BLaER1 (cell line): ENCODE results near the gene PCDHGA6.
A peak's percentile ranks its signal among the peaks of the same experiment; 100 is the strongest.
"Not testable (repeated sequence)": the region's sequence is repeated elsewhere in the genome, so short reads cannot be mapped to it uniquely, and the experiment has no call there.

Source experiments
- H3K27ac ChIP-seq: shearing (Covaris generic); formaldehyde crosslinking; 2 replicates; pipeline ENCODE4 v1.8.1; 2022
- H3K27me3 ChIP-seq: shearing (Covaris generic); formaldehyde crosslinking; 2 replicates; pipeline ENCODE4 v1.8.1; 2022
- H3K36me3 ChIP-seq: shearing (Covaris generic); formaldehyde crosslinking; 2 replicates; pipeline ENCODE4 v1.8.1; 2022
- H3K4me1 ChIP-seq: shearing (Covaris generic); formaldehyde crosslinking; 2 replicates; pipeline ENCODE4 v1.8.1; 2022
- H3K4me2 ChIP-seq: shearing (Covaris generic); formaldehyde crosslinking; 2 replicates; pipeline ENCODE4 v1.8.1; 2022
- H3K4me3 ChIP-seq: shearing (Covaris generic); formaldehyde crosslinking; 2 replicates; pipeline ENCODE4 v1.8.1; 2022
- H3K9ac ChIP-seq: shearing (Covaris generic); formaldehyde crosslinking; 2 replicates; pipeline ENCODE4 v1.8.1; 2022
- H3K9me3 ChIP-seq: shearing (Covaris generic); formaldehyde crosslinking; 2 replicates; pipeline ENCODE4 v1.8.1; 2022
- H4K20me1 ChIP-seq: shearing (Covaris generic); formaldehyde crosslinking; 2 replicates; pipeline ENCODE4 v1.8.1; 2022
- Cebpa-rat ChIP-seq: shearing (Covaris generic); IDR thresholded peaks from 2 replicates; pipeline ENCODE4 v1.8.1; 2022

PCDHGA6 gene

DNA sequence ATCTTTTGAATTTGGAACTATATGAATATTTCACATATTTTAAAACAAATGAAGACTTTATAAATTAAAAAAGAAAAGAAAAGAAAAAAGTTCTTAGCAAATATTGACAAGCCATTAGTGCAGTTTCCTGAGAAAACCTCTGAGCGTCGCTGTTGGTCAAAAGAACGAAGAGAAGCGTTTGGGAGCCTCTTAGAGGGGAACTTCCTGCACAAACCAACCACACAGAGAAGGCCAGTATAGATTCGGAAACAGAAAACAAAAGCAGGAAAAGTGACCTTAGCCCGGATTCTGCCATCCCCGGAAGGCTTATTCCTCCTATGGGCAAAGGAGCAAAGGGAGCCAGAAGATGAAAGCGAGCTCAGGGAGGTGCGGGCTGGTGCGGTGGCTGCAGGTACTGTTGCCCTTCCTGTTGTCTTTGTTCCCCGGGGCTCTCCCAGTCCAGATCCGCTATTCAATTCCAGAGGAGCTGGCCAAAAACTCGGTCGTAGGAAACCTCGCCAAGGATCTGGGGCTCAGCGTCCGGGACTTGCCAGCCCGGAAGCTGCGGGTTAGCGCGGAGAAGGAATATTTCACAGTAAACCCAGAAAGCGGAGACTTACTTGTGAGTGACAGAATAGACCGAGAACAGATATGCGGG lies 13.8 kb upstream of the PCDHGA6 start, which contains the start of gene PCDHGB2:
Gene PCDHGB2, plus strand, starts transcription at position 205 of the 637 bp plus-strand sequence. Its CDS starts 142 bp downstream, at position 347.
- Histone ChIP-seq H4K20me1 (no peaks in the 10 kb centered on the region), H3K9me3 (peaks cover 78% of the 10 kb centered on the region), H3K27me3 (no peaks in the 10 kb centered on the region), H3K4me3 (peak within 1 kb of the TSS; percentile 44), H3K27ac (no peak within 1 kb of the TSS), H3K9ac (no peak within 1 kb of the TSS), H3K4me1 (no peaks in the 10 kb centered on the region), H3K36me3 (no peaks in the 10 kb centered on the region), H3K4me2 (no peak within 1 kb of the TSS)
- no peak for TF ChIP-seq Cebpa-rat

DNA sequence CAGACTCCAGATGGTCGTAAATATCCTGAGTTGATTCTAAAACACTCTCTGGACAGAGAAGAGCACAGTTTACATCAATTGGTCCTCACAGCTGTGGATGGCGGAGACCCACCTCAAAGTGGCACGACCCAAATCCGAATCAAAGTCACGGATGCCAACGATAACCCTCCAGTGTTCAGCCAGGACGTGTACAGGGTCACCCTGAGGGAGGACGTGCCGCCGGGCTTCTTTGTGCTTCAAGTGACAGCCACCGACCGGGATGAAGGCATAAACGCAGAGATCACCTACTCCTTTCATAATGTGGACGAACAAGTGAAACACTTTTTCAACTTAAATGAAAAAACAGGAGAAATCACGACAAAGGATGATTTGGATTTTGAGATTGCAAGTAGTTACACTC lies 13.0 kb upstream of the PCDHGA6 start:
- H3K4me2 ChIP-seq: no peak overlapping the region
- H3K4me1 ChIP-seq: no peaks in the 10 kb centered on the region
- H3K4me3 ChIP-seq: no peak overlapping the region
- H4K20me1 ChIP-seq: no peaks in the 10 kb centered on the region
- no peaks in the 10 kb centered on the region for H3K36me3 ChIP-seq
- H3K9ac ChIP-seq: no peak overlapping the region
- H3K9me3 ChIP-seq: peaks cover 78% of the 10 kb centered on the region
- H3K27ac ChIP-seq: no peak overlapping the region
- no peaks in the 10 kb centered on the region for H3K27me3 ChIP-seq
- TF ChIP-seq Cebpa-rat: no peak

DNA sequence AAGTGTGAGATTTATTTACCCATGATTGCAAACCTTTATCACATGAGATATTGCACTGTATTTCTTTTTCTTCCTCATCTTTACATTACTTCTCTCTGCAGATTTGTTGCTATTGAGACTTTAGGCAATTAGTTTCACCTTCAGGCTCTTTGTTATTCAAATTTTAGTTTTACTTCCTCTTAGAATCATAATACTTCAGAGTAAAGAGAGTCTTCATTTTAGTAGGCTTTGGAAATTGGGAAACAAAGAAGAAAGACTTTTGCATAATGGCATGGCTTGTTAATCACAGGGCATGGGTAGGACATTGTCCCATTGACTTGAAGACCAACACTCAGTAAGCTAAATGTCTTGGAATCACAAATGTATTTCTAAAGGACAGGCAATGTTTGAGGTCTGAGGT lies 11.0 kb upstream of the PCDHGA6 start:
- peaks cover 74% of the 10 kb centered on the region for H3K9me3 ChIP-seq
- no peak overlapping the region for H3K4me2 ChIP-seq
- no peaks in the 10 kb centered on the region for H3K4me1 ChIP-seq
- H3K27ac ChIP-seq: no peak overlapping the region
- no peaks in the 10 kb centered on the region for H3K36me3 ChIP-seq
- no peak for TF ChIP-seq Cebpa-rat
- H3K27me3 ChIP-seq: no peaks in the 10 kb centered on the region
- H3K4me3 ChIP-seq: no peak overlapping the region
- H4K20me1 ChIP-seq: no peaks in the 10 kb centered on the region
- no peak overlapping the region for H3K9ac ChIP-seq

DNA sequence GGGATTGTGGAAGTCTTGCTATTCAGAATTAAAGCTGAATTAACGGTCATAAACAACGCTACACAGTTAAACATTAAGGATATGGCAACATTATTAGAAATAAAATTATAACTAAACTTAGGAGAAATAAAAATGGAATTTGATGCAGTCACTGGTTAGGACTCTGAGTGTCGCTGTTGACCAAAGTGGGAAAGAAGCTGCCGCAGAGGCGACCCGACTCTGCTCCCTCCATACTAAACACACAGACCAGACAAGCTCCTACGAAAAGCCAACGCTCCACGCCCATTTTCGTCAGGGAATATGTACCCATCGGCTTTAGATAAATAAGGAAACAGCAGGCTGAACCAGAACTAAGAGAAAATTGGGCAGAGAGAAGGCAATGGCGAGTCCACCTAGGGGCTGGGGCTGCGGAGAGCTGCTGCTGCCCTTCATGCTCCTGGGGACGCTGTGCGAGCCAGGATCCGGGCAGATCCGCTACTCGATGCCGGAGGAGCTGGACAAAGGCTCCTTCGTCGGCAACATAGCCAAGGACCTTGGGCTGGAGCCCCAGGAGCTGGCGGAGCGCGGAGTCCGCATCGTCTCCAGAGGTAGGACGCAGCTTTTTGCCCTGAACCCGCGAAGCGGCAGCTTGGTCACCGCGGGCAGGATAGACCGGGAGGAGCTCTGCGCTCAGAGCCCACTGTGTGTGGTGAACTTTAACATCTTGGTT lies 9.6 kb upstream of the PCDHGA6 start, which contains the start of gene PCDHGA5:
Gene PCDHGA5, plus strand, starts transcription at position 211 of the 709 bp plus-strand sequence. Its CDS starts 169 bp downstream, at position 380.
- TF ChIP-seq Cebpa-rat: no peak
- Histone ChIP-seq H3K9ac (no peak within 1 kb of the TSS), H3K4me3 (no peak within 1 kb of the TSS)

DNA sequence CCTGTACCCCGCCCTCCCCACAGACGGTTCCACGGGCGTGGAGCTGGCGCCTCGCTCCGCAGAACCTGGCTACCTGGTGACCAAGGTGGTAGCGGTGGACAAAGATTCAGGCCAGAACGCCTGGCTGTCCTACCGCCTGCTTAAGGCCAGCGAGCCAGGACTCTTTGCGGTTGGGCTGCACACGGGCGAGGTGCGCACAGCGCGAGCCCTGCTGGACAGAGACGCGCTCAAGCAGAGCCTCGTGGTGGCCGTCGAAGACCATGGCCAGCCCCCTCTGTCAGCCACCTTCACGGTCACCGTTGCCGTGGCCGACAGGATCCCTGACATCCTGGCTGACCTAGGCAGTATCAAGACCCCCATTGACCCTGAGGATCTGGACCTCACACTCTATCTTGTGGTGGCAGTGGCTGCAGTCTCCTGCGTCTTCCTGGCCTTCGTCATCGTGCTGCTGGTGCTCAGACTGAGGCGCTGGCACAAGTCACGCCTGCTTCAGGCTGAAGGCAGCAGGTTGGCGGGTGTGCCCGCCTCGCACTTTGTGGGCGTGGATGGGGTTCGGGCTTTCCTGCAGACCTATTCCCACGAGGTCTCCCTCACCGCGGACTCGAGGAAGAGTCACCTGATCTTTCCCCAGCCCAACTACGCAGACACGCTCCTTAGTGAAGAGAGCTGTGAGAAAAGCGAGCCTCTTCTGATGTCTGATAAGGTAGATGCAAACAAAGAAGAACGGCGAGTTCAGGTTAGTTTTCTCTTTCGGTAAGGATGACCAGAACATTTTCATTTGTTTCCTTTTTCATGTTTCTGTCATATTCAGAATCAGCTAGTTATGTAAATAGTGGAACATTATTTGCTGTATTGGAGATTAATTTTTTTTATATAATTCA lies 7.4 kb upstream of the PCDHGA6 start:
- H3K9me3 ChIP-seq: peaks cover 71% of the 10 kb centered on the region
- no peak overlapping the region for H3K4me3 ChIP-seq
- H3K9ac ChIP-seq: no peak overlapping the region
- TF ChIP-seq Cebpa-rat: no peak
- no peak overlapping the region for H3K27ac ChIP-seq
- H3K4me2 ChIP-seq: no peak overlapping the region
- no peaks in the 10 kb centered on the region for H3K4me1 ChIP-seq
- H3K36me3 ChIP-seq: no peaks in the 10 kb centered on the region
- no peaks in the 10 kb centered on the region for H3K27me3 ChIP-seq
- no peaks in the 10 kb centered on the region for H4K20me1 ChIP-seq

More for the DNA sequence above, 9.6 kb upstream of the PCDHGA6 start, which contains the start of gene PCDHGA5:
- no peaks in the 10 kb centered on the region for H4K20me1 ChIP-seq
- H3K27ac ChIP-seq: no peak within 1 kb of the TSS
- H3K9me3 ChIP-seq: peaks cover 74% of the 10 kb centered on the region
- no peaks in the 10 kb centered on the region for H3K36me3 ChIP-seq
- no peaks in the 10 kb centered on the region for H3K27me3 ChIP-seq
- H3K4me2 ChIP-seq: no peak within 1 kb of the TSS
- no peaks in the 10 kb centered on the region for H3K4me1 ChIP-seq

DNA sequence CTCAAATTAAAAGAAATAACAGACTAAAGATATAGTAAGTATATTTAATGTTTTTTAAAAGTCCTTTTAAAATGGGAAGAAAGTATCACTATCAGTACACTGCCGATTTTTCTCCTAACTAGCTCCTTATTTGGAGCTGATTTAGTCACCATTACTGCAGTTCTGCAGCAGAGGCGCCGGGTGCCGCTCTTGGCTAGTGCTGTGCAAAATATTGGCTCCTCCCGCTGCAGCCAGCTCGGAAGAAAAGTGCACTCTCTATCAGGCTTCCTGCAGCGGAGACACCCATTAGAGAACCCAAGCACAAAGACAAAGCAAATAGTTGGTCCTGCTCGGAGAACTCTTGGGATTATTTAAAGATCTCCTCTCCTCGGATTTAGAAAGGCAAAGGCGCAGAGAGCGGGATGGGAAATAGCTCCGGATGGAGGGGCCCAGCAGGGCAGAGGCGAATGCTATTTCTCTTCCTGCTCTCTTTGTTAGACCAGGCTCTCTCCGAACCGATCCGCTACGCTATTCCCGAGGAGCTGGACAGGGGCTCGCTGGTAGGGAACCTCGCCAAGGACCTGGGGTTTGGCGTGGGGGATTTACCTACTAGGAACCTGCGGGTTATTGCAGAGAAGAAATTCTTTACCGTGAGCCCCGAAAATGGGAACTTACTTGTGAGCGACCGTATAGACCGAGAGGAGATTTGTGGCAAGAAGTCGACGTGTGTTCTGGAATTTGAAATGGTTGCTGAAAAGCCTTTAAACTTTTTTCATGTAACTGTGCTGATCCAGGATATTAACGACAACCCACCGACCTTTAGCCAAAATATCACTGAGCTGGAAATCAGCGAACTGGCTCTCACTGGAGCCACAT lies 3.5 kb upstream of the PCDHGA6 start, which contains the start of gene PCDHGB3:
Gene PCDHGB3, plus strand, starts transcription at position 249 of the 855 bp plus-strand sequence. Its CDS starts 153 bp downstream, at position 402.
- Histone ChIP-seq H3K4me1 (no peaks in the 10 kb centered on the region), H4K20me1 (no peaks in the 10 kb centered on the region), H3K27ac (no peak within 1 kb of the TSS), H3K9me3 (peaks cover 71% of the 10 kb centered on the region), H3K27me3 (no peaks in the 10 kb centered on the region), H3K9ac (no peak within 1 kb of the TSS), H3K36me3 (0 out of 2 replicates have a peak, but pooled peaks cover 7% of the 10 kb centered on the region), H3K4me3 (no peak within 1 kb of the TSS), H3K4me2 (no peak within 1 kb of the TSS)
- TF ChIP-seq Cebpa-rat: no peak

DNA sequence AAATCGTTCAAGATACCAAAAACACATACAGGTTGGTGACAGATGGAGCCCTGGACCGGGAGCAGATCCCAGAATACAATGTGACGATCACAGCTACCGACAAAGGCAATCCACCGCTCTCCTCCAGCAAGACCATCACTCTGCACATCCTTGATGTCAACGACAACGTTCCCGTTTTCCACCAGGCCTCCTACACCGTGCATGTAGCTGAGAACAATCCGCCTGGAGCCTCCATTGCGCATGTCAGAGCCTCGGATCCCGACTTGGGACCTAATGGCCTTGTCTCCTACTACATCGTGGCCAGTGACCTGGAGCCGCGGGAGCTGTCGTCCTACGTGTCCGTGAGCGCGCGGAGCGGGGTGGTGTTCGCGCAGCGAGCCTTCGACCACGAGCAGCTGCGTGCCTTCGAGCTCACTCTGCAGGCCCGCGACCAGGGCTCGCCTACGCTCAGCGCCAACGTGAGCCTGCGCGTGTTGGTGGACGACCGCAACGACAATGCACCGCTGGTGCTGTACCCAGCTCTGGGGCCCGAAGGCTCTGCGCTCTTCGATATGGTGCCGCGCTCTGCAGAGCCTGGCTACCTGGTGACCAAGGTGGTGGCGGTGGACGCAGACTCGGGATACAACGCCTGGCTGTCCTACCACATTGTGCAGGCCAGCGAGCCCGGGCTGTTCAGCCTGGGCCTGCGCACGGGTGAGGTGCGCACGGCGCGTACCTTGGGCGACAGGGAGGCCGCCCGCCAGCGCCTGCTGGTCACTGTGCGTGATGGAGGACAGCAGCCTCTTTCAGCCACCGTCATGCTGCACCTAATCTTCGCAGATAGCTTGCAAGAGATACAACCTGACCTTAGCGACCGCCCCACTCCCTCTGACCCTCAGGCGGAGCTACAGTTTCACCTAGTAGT lies 1.9 kb upstream of the PCDHGA6 start:
- no peak overlapping the region for H3K4me2 ChIP-seq
- no peaks in the 10 kb centered on the region for H3K27me3 ChIP-seq
- H3K9ac ChIP-seq: no peak overlapping the region
- no peak overlapping the region for H3K4me3 ChIP-seq
- 0 out of 2 replicates have a peak, but pooled peaks cover 7% of the 10 kb centered on the region for H3K36me3 ChIP-seq
- no peak for TF ChIP-seq Cebpa-rat
- peaks cover 69% of the 10 kb centered on the region for H3K9me3 ChIP-seq
- H3K27ac ChIP-seq: no peak overlapping the region
- no peaks in the 10 kb centered on the region for H4K20me1 ChIP-seq
- H3K4me1 ChIP-seq: no peaks in the 10 kb centered on the region

DNA sequence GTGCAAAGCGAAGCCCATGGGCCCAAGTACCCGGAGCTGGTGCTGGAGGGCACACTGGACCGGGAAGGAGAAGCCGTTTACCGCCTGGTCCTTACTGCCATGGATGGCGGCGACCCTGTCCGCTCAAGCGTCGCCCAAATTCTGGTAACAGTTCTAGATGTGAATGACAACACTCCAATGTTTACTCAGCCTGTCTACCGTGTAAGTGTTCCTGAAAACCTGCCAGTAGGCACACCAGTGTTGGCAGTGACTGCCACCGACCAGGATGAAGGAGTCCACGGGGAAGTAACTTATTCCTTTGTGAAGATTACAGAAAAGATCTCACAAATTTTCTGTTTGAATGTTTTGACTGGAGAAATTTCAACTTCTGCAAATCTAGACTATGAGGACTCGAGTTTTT lies 936 bp downstream of the PCDHGA6 start:
- Histone ChIP-seq H3K36me3 (0 out of 2 replicates have a peak, but pooled peaks cover 7% of the 10 kb centered on the region), H3K9me3 (peaks cover 73% of the 10 kb centered on the region)

DNA sequence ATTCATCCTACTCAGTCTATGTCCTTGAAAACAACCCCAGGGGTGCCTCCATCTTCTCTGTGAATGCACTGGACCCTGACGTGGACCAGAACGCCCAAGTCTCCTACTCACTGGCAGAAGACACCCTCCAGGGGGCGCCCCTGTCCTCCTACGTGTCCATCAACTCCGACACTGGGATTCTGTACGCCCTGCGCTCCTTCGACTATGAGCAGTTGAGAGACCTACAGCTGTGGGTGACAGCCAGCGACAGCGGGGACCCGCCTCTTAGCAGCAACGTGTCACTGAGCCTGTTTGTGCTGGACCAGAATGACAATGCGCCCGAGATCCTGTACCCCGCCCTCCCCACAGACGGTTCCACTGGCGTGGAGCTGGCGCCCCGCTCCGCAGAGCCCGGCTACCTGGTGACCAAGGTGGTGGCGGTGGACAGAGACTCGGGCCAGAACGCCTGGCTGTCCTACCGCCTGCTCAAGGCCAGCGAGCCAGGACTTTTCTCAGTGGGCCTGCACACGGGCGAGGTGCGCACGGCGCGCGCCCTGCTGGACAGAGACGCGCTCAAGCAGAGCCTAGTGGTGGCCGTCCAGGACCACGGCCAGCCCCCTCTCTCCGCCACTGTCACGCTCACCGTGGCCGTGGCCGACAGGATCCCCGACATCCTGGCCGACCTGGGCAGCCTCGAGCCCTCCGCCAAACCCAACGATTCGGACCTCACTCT lies 1.9 kb downstream of the PCDHGA6 start:
- H3K27me3 ChIP-seq, H3K9ac ChIP-seq, H3K36me3 ChIP-seq, H3K4me3 ChIP-seq, H3K4me1 ChIP-seq, H4K20me1 ChIP-seq, H3K27ac ChIP-seq, H3K4me2 ChIP-seq: not testable (repeated sequence)
- H3K9me3 ChIP-seq: peaks cover 65% of the 10 kb centered on the region

More for the DNA sequence above, 936 bp downstream of the PCDHGA6 start:
- no peak overlapping the region for H3K4me3 ChIP-seq
- no peak overlapping the region for H3K4me2 ChIP-seq
- no peak overlapping the region for H3K9ac ChIP-seq
- no peak overlapping the region for H3K27ac ChIP-seq
- H3K27me3 ChIP-seq: no peaks in the 10 kb centered on the region
- H4K20me1 ChIP-seq: no peaks in the 10 kb centered on the region
- H3K4me1 ChIP-seq: no peaks in the 10 kb centered on the region
- no peak for TF ChIP-seq Cebpa-rat
